Measurements from ENCODE around the gene SLC45A1.

SLC45A1 gene

GRCh38 chr1:8358897-8359616 lies 41.1 kb downstream of the SLC45A1 start:
- peaks cover 29% of the 10 kb centered on the region for H3K4me1 Mint-ChIP-seq
- H3K9me3 Mint-ChIP-seq, result no peaks in the 10 kb centered on the region
- H3K27ac Mint-ChIP-seq, result no peak overlapping the region
- H3K4me3 Mint-ChIP-seq, result no peak overlapping the region
- TF ChIP-seq CTCF (IDR thresholded peaks at IDR 0.05), result no peak
- H3K27me3 Mint-ChIP-seq (ENCODE audit: low read depth, poor library complexity), result no peaks in the 10 kb centered on the region
- DNase-seq, result no peak
- peaks cover 58% of the 10 kb centered on the region for H3K36me3 Mint-ChIP-seq (ENCODE audit: low read depth)

- peaks cover 34% of the 10 kb centered on the region for H3K4me1 Mint-ChIP-seq
- peak overlapping the region; percentile 47 for H3K27ac Mint-ChIP-seq
- H3K9me3 Mint-ChIP-seq, result no peaks in the 10 kb centered on the region
- H3K36me3 Mint-ChIP-seq (ENCODE audit: low read depth), result peaks cover 50% of the 10 kb centered on the region
- DNase-seq, result no peak
- H3K4me3 Mint-ChIP-seq, result no peak overlapping the region
- peaks cover under 1% of the 10 kb centered on the region for H3K27me3 Mint-ChIP-seq (ENCODE audit: low read depth, poor library complexity)
- TF ChIP-seq CTCF (IDR thresholded peaks at IDR 0.05), result no peak
Measured at GRCh38 chr1:8359617-8360481, 41.9 kb downstream of the SLC45A1 start.

GRCh38 chr1:8360493-8361197 lies 42.7 kb downstream of the SLC45A1 start:
- no peak overlapping the region for H3K4me3 Mint-ChIP-seq
- H3K27ac Mint-ChIP-seq, result no peak overlapping the region
- H3K4me1 Mint-ChIP-seq, result peaks cover 41% of the 10 kb centered on the region
- peaks cover 4% of the 10 kb centered on the region for H3K27me3 Mint-ChIP-seq (ENCODE audit: low read depth, poor library complexity)
- no peak for DNase-seq
- no peaks in the 10 kb centered on the region for H3K9me3 Mint-ChIP-seq
- no peak for TF ChIP-seq CTCF (IDR thresholded peaks at IDR 0.05)
- H3K36me3 Mint-ChIP-seq (ENCODE audit: low read depth), result peaks cover 50% of the 10 kb centered on the region

- H3K4me3 Mint-ChIP-seq, result no peak overlapping the region
Measured at GRCh38 chr1:8361198-8361849, 43.4 kb downstream of the SLC45A1 start.

More at GRCh38 chr1:8361198-8361849, 43.4 kb downstream of the SLC45A1 start:
- no peaks in the 10 kb centered on the region for H3K9me3 Mint-ChIP-seq
- peak overlapping the region; percentile 61 for H3K27ac Mint-ChIP-seq
- H3K4me1 Mint-ChIP-seq, result peaks cover 48% of the 10 kb centered on the region
- no peak for DNase-seq
- TF ChIP-seq CTCF (IDR thresholded peaks at IDR 0.05), result no peak
- H3K36me3 Mint-ChIP-seq (ENCODE audit: low read depth), result peaks cover 50% of the 10 kb centered on the region
- H3K27me3 Mint-ChIP-seq (ENCODE audit: low read depth, poor library complexity), result peaks cover 4% of the 10 kb centered on the region

Data from nephron progenitor cell (in vitro differentiated cells).